ENCODE measurements around the gene STX2.

The STX2 gene

GRCh38 chr12:130831246-130831645 is 7.8 kb downstream of the STX2 start:
- no peak for DNase-seq (ENCODE audit: low spot score)

- no peak for DNase-seq (ENCODE audit: low spot score)
These were observed 8.9 kb downstream of the STX2 start for GRCh38 chr12:130830246-130830551.

- no peak for DNase-seq (ENCODE audit: low spot score)
These were observed 9.4 kb downstream of the STX2 start for GRCh38 chr12:130829391-130830245.

- no peak for DNase-seq (ENCODE audit: low spot score)
These were observed 10.2 kb downstream of the STX2 start for GRCh38 chr12:130828895-130829294.

- DNase-seq (ENCODE audit: low spot score): no peak
These were observed 11.6 kb downstream of the STX2 start for GRCh38 chr12:130827432-130827831.

GRCh38 chr12:130826151-130826801 is 12.8 kb downstream of the STX2 start:
- DNase-seq (ENCODE audit: low spot score): peak; percentile 13

- DNase-seq (ENCODE audit: low spot score): no peak
These were observed 13.3 kb downstream of the STX2 start for GRCh38 chr12:130825771-130826150.

- DNase-seq (ENCODE audit: low spot score): no peak
These were observed 19.4 kb downstream of the STX2 start for GRCh38 chr12:130819681-130820080.

GRCh38 chr12:130818635-130819576 is 20.1 kb downstream of the STX2 start:
- DNase-seq (ENCODE audit: low spot score): peak; percentile 60

GRCh38 chr12:130818272-130818634 is 20.8 kb downstream of the STX2 start:
- DNase-seq (ENCODE audit: low spot score): no peak

- DNase-seq (ENCODE audit: low spot score): no peak
These were observed 21.2 kb downstream of the STX2 start for GRCh38 chr12:130817804-130818203.

- no peak for DNase-seq (ENCODE audit: low spot score)
These were observed 23.0 kb downstream of the STX2 start for GRCh38 chr12:130816097-130816496.

- no peak for DNase-seq (ENCODE audit: low spot score)
These were observed 23.9 kb downstream of the STX2 start for GRCh38 chr12:130815028-130815741.

GRCh38 chr12:130813949-130814348 is 25.1 kb downstream of the STX2 start:
- no peak for DNase-seq (ENCODE audit: low spot score)

GRCh38 chr12:130813436-130813835 is 25.6 kb downstream of the STX2 start:
- no peak for DNase-seq (ENCODE audit: low spot score)

- no peak for DNase-seq (ENCODE audit: low spot score)
These were observed 29.3 kb downstream of the STX2 start for GRCh38 chr12:130809791-130810190.

- DNase-seq (ENCODE audit: low spot score): no peak
These were observed 31.7 kb downstream of the STX2 start for GRCh38 chr12:130807309-130807708.

- no peak for DNase-seq (ENCODE audit: low spot score)
These were observed 32.5 kb downstream of the STX2 start for GRCh38 chr12:130806574-130806973.

- DNase-seq (ENCODE audit: low spot score): no peak
These were observed 33.4 kb downstream of the STX2 start for GRCh38 chr12:130805635-130806034.

GRCh38 chr12:130804216-130804615 is 34.8 kb downstream of the STX2 start:
- DNase-seq (ENCODE audit: low spot score): no peak

GRCh38 chr12:130803702-130804101 is 35.3 kb downstream of the STX2 start:
- no peak for DNase-seq (ENCODE audit: low spot score)

GRCh38 chr12:130800312-130800711 is 38.7 kb downstream of the STX2 start:
- DNase-seq (ENCODE audit: low spot score): no peak

Measured in cerebellar cortex (tissue), 1 donor.